Measurements from ENCODE around the gene PROB1. TPM values are rescaled to one million over a fixed set of nuclear protein-coding genes. Genes with fewer than 3 reads are reported as not detected.
"Not testable (repeated sequence)": the region's sequence is repeated elsewhere in the genome, so short reads cannot be mapped to it uniquely, and the experiment has no call there.

PROB1 gene
- total and polyA plus RNA-seq, 2 of the 8 experiments (the other 6 are each of a cell fraction or from before 2014, with no cell fraction given): 0.89 to 3.1 TPM

DNA sequence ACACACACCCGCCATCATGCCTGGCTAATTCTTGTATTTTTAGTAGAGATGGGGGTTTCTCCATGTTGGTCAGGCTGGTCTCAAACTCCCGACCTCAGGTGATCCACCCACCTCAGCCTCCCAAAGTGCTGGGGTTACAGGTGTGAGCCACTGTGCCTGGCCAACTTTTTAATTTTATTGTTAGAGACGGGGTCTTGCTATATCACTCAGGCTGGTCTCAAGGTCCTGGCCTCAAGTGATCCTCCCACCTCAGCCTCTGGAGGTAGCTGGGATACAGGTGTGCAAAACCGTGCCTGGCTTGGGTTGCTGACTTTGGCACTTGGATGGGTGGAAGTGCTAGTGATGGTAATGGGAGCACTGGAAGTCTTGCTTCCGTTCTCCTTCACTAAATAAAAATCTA is 14.2 kb upstream of the PROB1 start:
- H3K23ac ChIP-seq (ENCODE audit: insufficient read length); H2AFZ ChIP-seq (ENCODE audit: low read length); H3K23me2 ChIP-seq (ENCODE audit: low read depth, low read length); H2AK5ac ChIP-seq (ENCODE audit: low read depth, low read length); H4K20me1 ChIP-seq (replicated peaks in 1 of 2; ENCODE audit: control insufficient read depth in 1 of 2, insufficient read depth in 2 of 2, low read length in 2 of 2); H3K4me1 ChIP-seq (replicated peaks in 1 of 4; ENCODE audit: control insufficient read depth in 3 of 4, insufficient read depth in 4 of 4, low read length in 3 of 4); H2BK5ac ChIP-seq (ENCODE audit: low read depth, low read length); H4K8ac ChIP-seq (ENCODE audit: extremely low read depth, insufficient read depth, low read length); H3K9me3 ChIP-seq (ENCODE audit: insufficient read depth in 2 of 2, low read depth in 1 of 2, low read length in 1 of 2); H3K27me3 ChIP-seq (replicated peaks in 1 of 4; ENCODE audit: control insufficient read depth in 3 of 4, extremely low read depth in 1 of 4, insufficient read depth in 3 of 4, low read length in 3 of 4); H2BK15ac ChIP-seq (ENCODE audit: low read length); H3K56ac ChIP-seq (replicated peaks; ENCODE audit: insufficient read length, low read depth, low read length); H4K5ac ChIP-seq (ENCODE audit: insufficient read length, low read depth, low read length); H3K4me3 ChIP-seq (ENCODE audit: extremely low read depth in 1 of 4, insufficient read depth in 2 of 4, low read depth in 3 of 4, low read length in 4 of 4); H3K27ac ChIP-seq (ENCODE audit: low read depth, low read length); DNase-seq (ENCODE audit: low read depth in 1 of 2, low spot score in 2 of 2); H3K79me1 ChIP-seq (ENCODE audit: low read depth, low read length); H3K14ac ChIP-seq (ENCODE audit: insufficient read length); H2BK12ac ChIP-seq (ENCODE audit: low read depth, low read length); FAIRE-seq; H3K18ac ChIP-seq (ENCODE audit: extremely low read depth, low read length); H3K4ac ChIP-seq (replicated peaks; ENCODE audit: insufficient read length, low read depth, low read length); H3K79me2 ChIP-seq (ENCODE audit: control insufficient read depth in 1 of 2, insufficient read depth in 2 of 2, low read length in 2 of 2); H4K91ac ChIP-seq (replicated peaks; ENCODE audit: insufficient read length, low read length); H2BK120ac ChIP-seq (replicated peaks; ENCODE audit: low read depth, low read length); H3K4me2 ChIP-seq (ENCODE audit: insufficient read depth in 1 of 2, low read depth in 2 of 2, low read length in 2 of 2); H2BK20ac ChIP-seq (ENCODE audit: low read length); H3K9ac ChIP-seq (replicated peaks in 1 of 4; ENCODE audit: extremely low read depth in 1 of 4, low read depth in 3 of 4, low read length in 3 of 4): not testable (repeated sequence)
- POLR2A ChIA-PET (ENCODE audit: partially characterized antibody): interaction anchor here (0.6 to 1.2 kb wide), 5 partner anchors 12 to 794 kb away, joined by 3 to 5 read pairs (median 3); partner anchors contain the start of gene DNAJC18
- peaks cover 0 to 11% (median 1%) of the 10 kb centered on the region in 4 experiments; a peak in 3 of 8 replicates for H3K36me3 ChIP-seq (ENCODE audit: control insufficient read depth in 2 of 4, insufficient read depth in 4 of 4, low read length in 3 of 4)
- CTCF ChIA-PET (ENCODE audit: partially characterized antibody): interaction anchor here (1.7 to 8.2 kb wide), 3 partner anchors 12 to 104 kb away, joined by 6 to 69 read pairs (median 25); no protein-coding TSS in a partner anchor
- 92% methylated on average over 5 of the region's 5 CpGs; no CpG with 5 or more reads in 1 of the 2 experiments for WGBS, 2 experiments (ENCODE audit: extremely low coverage in 1 of 2, insufficient coverage in 1 of 2, insufficient read length in 1 of 2, insufficient replicate concordance in 2 of 2, low coverage in 1 of 2, low lambda C conversion rate in 2 of 2, missing lambda C conversion rate in 1 of 2)
